Gastroesophageal sphincter (tissue), 3 donors: ENCODE measurements around the gene RNF180.

Source experiments
- POLR2A ChIP-seq, 2 donors: fragments of 450-650 bp; IDR thresholded peaks; one replicate each; pipeline ENCODE4 v1.6.1; 2017; ENCODE audit warnings: antibody characterized with exemption in 2 of 2, mild to moderate bottlenecking in 2 of 2, moderate library complexity in 1 of 2
- TF ChIP-seq, protein P1 (sequence below), 4 experiments: fragments of 200-600 bp in 2 of 4; fragments of 450-650 bp in 2 of 4; sonication (generic) in 1 of 4; IDR thresholded peaks; one replicate each; pipeline ENCODE4 v1.5.1; 2017 to 2019; ENCODE audit warnings: antibody characterized with exemption in 4 of 4, mild to moderate bottlenecking in 2 of 4, moderate library complexity in 2 of 4

DNA sequence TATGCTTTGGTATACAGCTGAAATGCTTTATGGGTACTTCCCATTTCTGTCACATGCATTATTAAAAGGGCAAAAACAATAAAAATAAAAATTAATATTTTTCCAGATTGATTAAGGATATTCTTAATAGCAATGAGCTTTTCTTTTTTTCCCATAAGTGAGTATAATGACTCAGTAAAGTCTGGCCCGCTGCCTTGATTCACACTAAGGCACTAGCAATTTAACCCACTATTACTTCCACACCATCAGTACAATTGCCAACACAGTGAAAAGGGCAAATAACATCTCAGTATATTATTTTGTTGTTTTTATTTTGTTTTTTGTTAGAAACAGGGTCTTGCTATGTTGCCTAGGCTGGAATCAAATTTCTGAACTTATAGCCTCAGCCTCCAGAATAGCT is 150.1 kb downstream of the RNF180 start:
- TF ChIP-seq, protein P1, sequence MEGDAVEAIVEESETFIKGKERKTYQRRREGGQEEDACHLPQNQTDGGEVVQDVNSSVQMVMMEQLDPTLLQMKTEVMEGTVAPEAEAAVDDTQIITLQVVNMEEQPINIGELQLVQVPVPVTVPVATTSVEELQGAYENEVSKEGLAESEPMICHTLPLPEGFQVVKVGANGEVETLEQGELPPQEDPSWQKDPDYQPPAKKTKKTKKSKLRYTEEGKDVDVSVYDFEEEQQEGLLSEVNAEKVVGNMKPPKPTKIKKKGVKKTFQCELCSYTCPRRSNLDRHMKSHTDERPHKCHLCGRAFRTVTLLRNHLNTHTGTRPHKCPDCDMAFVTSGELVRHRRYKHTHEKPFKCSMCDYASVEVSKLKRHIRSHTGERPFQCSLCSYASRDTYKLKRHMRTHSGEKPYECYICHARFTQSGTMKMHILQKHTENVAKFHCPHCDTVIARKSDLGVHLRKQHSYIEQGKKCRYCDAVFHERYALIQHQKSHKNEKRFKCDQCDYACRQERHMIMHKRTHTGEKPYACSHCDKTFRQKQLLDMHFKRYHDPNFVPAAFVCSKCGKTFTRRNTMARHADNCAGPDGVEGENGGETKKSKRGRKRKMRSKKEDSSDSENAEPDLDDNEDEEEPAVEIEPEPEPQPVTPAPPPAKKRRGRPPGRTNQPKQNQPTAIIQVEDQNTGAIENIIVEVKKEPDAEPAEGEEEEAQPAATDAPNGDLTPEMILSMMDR (IDR thresholded peaks at IDR 0.05) = no peak
- TF ChIP-seq POLR2A (IDR thresholded peaks at IDR 0.05) = no peak
